HG03108 (cell line): Measurements from ENCODE around the gene AACS.

Experiments
- ATAC-seq: cut with Tn5 transposase; IDR thresholded peaks from one replicate; pipeline ENCODE4 v1.9.1; 2021; ENCODE audit warnings: moderate library complexity; ENCODE audit not compliant: unreplicated experiment

Gene AACS

DNA sequence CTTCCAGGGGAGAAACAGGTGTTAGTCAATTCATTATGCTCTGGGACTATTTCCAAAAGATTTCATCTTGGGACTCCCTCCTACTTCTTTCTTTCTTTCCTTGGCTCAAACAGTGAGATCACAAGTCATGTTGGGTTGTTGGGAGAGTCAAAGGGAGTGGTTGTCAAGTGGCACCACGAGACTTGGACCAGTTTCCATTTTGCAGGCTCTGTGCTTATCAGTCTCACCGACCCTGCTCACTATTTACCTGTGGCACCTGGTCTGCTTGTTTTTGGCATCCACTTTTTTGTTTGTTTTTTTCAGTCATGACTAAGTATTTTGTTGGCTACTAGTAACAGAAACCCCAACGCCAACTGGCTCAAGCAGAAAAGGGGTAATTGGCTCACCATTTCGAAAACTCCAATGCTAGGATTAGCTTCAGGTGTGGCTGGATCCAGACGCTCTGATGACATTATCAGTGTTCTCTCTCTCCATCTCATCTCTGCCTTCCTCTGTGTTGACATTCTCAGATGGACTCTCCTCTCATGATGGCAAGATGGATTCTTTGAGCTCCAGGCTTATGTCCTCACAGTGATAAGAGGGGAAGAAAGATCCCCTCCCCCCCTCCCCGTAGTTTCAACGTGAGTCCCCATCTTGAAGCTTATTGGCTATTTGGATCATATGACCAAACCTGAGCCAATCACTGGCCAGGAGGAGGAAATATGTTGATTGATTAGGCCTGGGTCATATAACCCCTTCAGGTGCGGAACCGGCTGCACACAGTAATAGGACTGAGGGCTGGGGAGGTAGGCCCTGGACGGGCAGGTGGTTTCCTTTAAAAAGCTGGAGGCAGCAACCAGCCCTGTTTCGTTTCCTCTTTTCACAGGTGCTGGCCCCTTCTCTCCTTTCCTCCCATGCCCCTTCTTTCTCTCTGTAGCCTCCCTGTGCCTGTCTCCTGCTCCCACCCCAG is 84.2 kb downstream of the AACS start:
- ATAC-seq, result peak; percentile 94

DNA sequence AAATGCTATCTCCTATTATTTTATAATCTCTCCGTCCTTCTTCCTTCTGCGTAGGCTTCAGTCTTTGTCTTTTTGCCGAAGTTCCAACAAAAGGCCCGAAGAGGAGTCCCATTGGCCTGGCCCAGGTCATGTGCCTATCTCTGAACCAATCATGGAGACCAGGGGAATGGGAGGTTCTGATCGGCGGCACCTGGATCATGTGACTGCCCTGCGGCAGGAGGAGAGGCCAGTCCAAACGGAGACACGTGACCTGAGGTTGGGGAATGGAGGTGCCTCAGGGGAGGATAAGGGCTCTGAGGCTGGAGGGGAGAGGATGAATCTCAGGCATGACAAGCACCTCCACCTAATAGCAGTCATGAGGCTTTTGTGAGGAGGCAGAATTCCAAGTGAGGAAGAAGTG is 86.0 kb downstream of the AACS start:
- no peak for ATAC-seq

DNA sequence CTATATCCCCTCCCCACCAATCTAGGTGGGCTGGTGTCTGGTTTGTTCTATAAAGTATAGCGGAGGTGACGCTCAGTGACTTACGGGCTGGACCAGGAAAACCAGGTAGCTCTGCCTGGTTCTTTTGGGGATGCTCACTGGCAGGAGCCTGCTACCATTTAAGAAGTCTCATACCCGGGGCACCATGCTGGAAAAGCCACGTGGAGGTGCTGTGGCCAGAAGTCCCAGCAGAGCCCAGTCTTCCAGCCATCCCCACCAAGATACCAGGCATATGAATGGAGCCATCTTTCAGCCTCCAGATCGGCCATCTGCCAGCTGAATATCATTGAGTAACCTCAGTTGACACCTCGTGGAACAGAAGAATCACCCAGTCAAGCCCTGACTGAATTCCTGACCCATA is 87.2 kb downstream of the AACS start:
- no peak for ATAC-seq

DNA sequence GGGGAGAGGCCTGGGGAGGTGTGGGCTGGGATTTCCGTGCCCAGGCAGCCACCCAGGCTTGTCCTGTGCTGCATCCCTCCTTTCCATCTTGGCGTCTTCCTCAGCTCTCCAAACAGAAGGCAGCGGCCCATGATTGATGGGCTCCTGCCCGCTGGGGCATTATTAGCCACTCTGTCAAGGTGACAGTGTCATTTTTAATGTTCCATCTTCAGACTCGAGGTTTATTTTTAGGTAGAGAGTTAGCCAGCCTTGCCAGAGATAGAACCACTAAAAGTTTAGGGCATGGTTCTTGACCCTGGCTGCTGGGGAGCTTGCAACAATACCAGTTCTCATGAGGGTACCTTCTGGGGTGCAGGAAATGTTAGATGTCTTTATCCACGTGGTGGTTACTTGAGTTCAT is 90.1 kb downstream of the AACS start:
- no peak for ATAC-seq

DNA sequence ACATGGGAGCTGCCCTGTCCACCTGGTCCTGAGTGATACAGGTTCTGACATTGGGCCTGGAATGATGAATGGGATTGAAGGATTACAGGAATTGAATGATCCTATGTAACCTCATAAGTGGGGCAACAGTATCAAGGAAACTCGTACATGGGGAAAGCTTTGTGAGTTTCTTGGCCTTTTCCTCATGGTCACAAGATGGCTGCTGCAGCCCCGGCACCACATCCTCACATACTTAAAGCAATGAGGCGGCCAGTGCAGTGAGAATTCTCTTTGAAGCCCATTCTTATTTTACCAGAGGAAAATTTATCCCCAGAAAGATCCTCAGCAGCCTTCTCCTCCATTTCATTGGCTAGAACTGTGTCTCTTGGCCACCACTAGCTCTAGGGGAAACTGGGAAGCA is 91.9 kb downstream of the AACS start:
- ATAC-seq, result no peak

DNA sequence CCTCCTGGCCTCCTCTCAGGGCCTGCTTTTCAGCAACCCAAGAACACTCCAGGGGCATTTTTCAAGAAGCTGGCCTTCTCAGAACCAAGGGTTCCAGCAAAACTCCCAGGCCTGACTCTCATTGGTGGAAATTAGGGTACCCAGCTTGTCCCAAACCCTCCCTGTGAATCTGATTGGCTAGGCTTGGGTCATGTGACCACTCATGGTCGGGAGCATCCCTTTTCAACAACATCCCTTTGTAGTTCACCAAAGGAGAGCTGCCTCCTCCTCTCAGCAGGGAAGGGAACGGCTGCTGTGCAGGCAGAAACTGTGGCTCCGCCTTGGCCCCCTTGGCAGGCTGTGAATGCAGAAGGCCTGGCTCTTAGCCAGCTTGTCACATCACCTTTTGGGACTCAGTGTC is 94.5 kb downstream of the AACS start:
- no peak for ATAC-seq

DNA sequence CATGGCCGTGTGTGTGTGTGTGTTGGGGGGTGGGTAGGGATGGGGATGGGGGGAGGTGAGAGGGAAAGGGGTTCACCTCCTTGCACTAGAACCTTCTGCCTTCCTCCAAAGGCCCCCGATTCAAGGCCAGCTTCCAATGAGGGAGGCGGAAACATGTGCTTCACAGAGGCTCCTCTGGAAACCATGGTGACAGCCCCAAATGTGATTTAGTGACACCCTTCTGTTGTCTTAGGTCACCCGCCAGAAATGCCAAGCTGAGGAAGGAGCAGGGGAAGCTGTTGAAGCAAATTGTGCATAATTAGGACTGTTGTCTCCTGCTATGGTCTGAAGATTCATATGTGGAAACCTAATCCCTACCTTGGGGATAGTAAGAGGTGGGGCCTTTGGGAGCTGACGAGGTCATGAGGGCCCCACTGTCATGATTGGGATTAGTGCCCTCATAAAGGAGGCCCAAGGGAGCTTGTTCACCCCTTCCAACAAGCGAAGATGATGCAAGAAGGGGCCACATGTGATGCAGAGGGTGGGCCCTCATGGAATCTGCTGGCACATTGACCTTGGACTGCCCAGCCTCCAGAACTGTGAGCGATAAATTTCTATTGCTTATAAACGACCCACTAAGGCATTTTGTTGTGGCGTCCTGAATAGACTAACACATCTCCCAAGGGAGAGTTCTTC is 95.2 kb downstream of the AACS start:
- no peak for ATAC-seq

DNA sequence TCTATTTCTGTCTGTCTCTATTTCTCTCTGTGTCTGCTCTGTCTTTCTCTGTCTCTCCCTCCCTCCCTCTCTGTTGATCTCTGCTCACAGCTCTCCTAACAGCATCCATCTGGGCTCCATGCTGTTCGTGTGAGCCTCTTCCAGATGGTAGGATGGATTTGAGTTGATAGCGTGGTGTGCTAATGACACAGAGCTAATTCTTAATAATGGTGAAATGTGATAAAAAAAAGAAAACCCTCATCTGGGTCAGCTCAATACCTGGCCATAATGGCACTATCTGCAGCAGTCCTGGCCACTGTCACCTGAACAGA is 96.4 kb downstream of the AACS start:
- ATAC-seq, result no peak

DNA sequence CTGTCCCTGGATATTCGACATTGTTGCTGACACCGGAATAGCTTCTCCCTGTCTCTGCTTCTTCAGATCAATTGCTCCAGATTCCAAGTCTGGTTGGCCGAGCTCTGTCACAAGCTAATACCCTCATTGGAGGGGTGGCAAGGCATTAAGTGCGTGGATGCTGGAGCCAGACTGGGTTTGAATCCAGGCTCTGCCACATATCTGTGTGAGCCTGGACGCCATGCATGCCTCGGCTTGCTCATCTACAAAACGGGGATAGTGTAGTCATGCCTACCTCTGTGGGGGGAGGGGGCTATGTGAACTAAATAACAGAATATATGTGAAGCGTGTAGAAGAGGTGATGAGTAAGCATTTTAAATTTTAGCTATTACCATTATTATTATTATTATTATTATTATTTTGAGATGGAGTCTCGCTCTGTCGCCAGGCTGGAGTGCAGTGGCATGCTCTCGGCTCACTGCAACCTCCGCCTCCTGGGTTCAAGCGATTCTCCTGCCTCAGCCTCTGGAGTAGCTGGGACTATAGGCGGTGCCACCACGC is 97.3 kb downstream of the AACS start:
- no peak for ATAC-seq

DNA sequence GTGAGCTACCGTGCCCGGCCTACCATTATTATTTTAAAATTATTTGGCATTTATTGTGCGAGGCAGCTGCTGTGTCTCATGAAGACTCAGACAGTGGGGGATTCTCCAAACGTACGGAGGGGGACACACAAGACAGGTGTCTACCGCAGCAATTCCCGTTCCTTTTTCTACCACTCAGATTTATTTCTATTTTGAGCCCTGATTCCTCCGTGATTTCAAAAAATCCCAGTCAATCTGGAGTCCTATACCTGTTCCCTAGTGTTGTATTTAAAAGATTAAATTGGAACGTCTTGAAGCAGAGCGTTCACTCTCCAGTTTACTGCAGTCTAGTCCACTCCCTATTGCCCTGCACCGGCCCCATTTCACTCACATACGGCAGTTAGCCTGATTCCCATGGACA is 97.9 kb downstream of the AACS start:
- no peak for ATAC-seq

DNA sequence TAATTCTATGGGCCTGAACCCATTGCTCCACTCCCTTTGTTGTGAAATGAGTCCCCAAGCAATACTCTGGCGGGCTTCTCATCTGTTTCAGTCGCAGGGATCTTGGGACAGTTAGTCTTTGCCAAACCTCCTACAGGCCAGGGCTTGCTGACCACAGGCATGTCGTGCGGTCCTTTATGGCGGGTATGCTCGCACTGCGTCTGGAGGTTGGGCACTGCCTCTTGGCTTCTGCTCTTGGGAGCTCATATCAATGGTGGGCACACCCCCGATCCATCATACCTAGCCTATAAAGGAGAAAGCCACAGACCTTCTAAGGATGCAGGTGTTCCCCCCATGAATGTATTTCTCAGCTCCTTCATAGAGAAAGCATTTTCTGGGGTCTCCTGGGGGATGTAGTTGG is 99.3 kb downstream of the AACS start:
- no peak for ATAC-seq

DNA sequence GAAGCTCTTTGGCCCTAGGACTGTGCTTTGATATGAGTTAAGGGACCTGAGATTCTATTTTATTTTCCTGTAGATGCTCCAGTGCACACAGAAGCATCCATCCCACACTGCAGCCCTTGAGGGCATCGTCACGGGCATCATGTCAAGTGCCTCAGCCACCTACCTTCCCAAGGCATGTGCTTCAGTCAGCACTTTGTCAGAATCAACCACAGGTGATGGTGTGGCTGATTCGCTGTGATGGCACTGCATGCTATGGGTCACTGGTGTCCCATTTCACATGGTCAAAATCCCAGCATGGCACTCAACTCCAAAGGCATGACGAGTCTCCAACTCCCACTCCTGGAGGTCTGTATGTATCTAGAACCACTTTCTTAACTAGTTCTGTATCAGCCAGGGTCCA is 100.8 kb downstream of the AACS start:
- no peak for ATAC-seq

DNA sequence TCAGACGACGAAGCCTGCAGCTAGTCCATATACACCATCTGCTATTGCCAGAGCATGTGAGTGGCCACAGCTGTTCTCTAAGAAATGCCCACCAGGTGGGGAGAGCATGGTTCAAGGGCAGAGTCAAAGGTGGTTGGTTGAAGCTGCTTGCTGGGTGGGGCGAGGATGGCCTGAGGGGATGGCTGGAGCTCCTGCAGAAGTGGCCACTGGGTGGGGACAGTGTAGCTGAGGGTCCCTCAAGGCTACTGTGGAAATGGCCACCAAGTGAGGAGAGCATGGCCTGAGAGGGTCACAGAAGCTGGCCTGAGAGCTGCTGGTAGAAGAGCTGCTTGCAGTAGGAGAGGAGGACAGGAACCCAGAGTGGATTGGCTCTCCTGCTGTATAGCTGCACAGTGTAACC is 102.4 kb downstream of the AACS start:
- no peak for ATAC-seq

DNA sequence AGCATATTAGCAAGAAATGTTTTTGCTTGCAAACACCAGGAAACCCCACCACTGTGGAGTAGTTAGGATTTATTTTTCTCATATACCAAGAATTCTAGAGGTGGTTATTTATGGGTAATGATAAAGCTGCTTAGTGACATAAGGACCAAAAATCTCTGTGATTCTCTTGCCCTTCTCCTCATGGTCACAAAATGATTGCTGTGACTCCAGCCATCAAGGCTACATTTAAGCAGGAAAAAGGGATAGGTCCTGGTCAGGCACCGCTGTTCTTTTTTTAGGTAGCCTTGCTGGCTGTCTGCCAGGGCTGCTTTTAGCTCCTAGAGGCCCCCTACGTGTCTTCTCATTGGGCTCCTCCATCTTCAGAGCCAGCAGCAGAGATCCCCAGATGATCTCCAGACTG is 104.2 kb downstream of the AACS start:
- ATAC-seq, result no peak

DNA sequence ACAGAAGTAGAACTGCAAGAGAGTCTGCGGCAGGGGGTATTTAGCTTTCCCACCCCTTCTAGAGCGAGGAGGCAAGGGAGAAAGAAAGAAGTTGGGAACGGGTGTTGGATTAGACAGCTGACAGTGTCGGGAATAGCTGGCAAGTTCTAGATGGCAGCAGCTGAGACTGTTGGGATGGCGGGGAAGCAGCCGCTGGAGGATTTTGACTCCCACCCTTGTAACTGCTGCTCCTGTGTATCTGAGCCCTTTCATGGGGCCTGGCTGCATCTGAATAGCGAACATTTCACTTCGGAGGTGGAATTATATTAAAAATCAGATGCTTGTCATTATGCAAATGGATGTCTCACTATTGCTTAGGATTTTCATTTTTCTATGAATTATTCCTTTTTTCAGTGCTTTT is 104.6 kb downstream of the AACS start:
- ATAC-seq, result no peak

DNA sequence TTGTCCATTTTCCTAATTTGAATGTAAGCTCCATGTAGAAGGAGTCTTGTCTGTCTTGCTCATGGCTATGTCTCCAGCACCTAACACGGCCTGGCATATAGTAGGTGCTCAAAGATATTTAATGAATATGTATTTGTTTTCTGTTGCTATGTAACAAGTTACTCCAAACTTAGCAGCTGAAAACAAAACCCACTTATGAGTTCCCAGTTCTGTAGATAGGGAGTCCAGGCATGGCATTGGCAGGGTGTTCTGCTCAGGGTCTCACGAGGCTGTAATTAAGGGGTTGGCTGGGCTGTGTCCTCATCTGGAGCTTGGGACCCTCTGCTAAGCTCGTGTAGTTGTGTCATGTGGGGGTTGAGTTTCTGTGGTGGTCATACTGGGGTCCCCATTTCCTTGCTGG is 106.0 kb downstream of the AACS start:
- no peak for ATAC-seq

DNA sequence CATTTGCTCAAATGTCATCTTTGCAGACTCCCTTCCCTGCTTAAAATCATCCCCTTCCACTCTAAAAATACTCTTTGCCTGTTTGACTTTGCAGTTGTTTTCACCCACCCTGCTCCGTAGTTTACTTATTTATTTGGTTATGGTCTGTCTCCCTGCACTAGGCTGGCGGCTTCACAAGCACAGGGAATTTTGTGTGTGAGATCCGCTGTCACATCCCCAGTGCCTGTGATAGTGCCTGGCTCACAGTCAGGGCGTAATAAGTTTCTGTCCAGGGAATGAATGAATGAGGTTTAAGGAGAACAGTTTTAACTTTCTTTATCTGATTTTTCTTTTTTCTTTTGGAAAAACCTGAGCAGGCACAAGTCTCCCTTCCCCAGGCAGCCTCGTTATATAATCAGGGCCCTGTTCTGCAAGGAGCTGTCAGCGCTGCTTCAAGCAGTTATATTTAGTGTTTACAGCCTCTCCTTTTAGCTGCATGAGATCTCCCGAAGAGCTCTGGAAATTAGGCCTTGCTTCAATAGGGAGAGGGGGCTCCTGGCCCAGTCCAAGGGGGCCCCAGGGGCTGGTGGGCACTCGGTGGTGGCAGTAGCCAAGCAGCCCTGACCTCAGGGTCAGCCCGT is 107.1 kb downstream of the AACS start:
- no peak for ATAC-seq

DNA sequence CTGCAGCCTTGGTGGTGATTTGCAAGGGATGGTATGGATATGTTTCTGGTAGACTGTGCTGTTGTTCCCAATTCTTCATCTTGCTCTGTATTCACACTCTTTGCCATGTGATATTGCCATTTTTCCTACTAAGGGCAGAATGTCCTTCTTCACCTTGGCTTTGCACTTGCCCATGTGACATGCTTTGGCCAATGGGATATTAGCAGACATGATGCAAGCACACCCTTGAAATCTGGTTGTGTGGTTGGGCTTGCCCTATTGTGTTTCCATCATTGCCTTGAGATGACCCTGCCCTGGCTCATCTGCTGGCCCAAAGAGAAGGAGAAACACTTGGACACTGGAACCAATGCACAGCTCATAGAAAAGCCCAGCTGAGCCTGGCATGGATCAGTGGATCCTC is 110.3 kb downstream of the AACS start:
- ATAC-seq, result no peak

DNA sequence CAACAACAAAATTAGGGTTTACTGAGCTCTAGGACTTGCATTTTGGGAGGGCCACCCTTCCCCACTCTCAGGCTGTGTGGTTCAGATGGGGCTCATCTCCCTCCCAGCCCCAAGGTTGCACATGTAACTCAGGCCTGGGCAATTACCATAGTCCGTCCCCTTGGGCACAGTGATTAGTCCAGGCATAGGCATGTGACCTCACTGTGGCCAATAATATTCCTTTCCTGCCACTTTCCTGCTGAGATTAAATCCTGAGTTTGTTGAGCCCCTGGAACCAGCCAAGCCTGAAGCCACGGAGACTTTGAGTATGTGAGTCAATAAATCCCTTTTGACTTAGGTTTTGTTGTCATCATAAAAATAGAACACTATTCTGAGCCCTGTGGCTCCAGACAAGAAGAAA is 113.0 kb downstream of the AACS start:
- no peak for ATAC-seq

DNA sequence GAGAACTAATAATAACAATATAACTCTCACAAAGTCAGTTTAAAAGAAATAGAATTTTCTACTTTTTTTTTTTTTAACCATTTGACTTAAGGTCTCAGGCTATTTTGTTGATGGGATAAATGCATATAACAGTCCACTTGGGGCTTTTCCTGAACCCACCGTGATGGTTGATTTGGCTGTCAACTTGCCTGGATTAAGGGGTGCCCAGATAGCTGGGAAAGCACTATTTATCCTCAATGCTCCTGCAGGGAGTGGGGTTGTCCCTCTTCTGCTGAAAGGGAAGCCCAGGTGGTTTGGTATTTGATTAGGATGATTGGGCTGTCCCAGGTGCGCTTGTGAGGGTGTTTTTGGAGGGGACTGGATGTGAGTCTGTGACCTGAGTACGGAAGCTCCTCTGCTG is 114.9 kb downstream of the AACS start:
- ATAC-seq, result no peak

DNA sequence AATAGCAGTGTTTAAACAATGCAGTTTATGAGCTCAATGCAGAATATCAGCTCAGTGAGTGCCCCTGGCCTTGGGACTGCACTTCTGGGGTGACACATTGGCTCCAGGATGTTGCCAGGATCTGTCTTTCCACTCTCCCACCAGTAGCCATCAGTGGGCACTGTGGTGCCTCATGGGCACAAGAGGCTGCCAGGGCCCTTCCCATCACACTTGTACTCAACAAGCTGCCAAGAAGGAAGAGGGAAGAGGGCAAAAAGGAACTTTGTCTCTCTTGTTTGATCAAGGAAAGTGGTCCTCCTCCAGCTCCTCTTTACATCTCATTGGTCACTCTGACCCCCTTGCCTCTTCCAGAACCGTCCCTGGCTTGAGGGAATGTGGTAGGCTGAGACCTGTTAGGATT is 115.9 kb downstream of the AACS start:
- no peak for ATAC-seq
